ENCODE data around the gene CAMKK1.
A peak's percentile ranks its signal among the peaks of the same experiment; 100 is the strongest.

The CAMKK1 gene

DNA sequence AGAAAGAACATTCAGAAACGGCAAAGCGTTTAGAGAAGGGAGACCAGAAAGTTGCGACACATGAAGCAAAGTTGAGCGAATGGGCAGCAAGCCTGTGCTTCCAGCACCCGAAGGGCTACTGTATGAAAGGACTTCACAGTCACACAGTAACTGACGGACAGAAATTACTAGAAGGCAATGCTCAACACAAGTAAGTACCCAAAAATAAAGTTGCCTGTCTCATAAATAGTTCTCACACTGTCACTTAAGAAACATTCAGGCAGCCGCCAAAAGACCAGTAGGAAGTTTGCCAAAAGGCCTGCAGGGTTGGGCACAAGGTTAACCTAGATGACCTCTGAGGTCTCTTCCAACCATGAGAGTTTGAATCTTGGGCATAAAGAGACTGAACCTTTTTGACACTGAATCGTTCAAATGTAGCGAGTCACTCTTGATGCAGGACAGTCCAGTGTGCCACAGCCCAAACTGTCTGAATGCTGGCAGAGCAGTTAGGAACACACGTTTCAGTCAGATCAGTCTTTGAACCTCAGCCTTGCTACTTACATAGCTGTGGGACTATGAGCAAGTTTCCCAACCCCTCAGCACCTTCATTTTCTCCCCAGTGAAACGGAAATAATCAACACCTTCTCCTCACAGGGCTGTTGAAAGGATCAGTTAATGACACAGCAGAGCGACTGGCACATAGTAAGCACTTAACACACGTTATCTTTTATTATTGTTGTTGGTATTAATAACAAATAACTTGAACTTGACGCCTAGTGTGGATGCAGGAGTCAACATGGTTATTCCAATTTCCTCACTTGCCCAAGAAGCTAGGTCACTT lies 57.2 kb downstream of the CAMKK1 start:
- H3K4me3 ChIP-seq (replicated peaks; ENCODE audit: low read depth, low read length): no peak overlapping the region
- no peaks in the 10 kb centered on the region for H3K27me3 ChIP-seq (replicated peaks; ENCODE audit: control insufficient read depth, insufficient read depth, low read length)
- peaks cover 17% of the 10 kb centered on the region for H3K36me3 ChIP-seq (ENCODE audit: control insufficient read depth, insufficient read depth, low read length)
- TF ChIP-seq, protein P1, sequence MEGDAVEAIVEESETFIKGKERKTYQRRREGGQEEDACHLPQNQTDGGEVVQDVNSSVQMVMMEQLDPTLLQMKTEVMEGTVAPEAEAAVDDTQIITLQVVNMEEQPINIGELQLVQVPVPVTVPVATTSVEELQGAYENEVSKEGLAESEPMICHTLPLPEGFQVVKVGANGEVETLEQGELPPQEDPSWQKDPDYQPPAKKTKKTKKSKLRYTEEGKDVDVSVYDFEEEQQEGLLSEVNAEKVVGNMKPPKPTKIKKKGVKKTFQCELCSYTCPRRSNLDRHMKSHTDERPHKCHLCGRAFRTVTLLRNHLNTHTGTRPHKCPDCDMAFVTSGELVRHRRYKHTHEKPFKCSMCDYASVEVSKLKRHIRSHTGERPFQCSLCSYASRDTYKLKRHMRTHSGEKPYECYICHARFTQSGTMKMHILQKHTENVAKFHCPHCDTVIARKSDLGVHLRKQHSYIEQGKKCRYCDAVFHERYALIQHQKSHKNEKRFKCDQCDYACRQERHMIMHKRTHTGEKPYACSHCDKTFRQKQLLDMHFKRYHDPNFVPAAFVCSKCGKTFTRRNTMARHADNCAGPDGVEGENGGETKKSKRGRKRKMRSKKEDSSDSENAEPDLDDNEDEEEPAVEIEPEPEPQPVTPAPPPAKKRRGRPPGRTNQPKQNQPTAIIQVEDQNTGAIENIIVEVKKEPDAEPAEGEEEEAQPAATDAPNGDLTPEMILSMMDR (IDR thresholded peaks at IDR 0.05; ENCODE audit: insufficient read depth, low read length, poor library complexity, severe bottlenecking): no peak
- DNase-seq (ENCODE audit: extremely low read depth, insufficient read length): no peak

DNA sequence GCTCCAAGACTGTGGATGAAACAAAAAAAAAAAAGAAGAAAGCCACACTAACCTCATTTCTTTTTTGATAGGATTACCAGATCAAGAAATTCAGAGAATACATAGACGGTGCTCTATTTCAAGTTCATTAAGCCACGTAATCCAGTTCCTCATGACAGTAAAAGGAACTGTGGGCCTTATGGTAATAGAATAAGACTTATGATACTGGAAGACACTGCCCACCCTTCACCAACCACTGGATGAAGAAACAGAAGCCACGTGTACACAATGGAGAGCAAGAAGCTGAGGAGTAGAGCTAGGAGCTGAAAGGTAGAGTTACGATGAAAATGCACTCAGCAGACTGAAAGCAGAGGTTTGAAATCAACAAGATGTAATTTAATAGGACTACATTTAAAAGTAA lies 58.0 kb downstream of the CAMKK1 start:
- H3K4me3 ChIP-seq (replicated peaks; ENCODE audit: low read depth, low read length): no peak overlapping the region
- TF ChIP-seq, protein P1 (IDR thresholded peaks at IDR 0.05; ENCODE audit: insufficient read depth, low read length, poor library complexity, severe bottlenecking): no peak
- no peaks in the 10 kb centered on the region for H3K27me3 ChIP-seq (replicated peaks; ENCODE audit: control insufficient read depth, insufficient read depth, low read length)
- no peak for DNase-seq (ENCODE audit: extremely low read depth, insufficient read length)
- H3K36me3 ChIP-seq (ENCODE audit: control insufficient read depth, insufficient read depth, low read length): peaks cover 15% of the 10 kb centered on the region

DNA sequence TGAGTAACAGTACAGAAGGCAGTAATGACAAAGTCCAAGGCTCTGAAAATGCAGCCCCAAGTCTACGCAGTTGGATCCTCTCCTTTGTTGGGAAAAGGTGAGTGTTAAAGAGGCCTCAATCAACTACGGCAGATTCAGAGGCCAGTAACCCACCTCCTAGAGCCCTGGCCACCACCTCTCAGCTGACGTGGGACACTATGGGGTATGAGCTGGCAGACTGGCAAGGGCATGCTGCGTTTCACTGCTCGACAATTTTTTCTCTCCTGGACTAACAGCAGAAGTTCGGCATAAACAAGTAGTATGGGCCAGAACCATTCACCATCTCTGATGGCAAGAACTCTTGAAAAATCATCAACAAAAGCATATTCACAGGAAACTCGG lies 64.0 kb downstream of the CAMKK1 start:
- no peaks in the 10 kb centered on the region for H3K27me3 ChIP-seq (replicated peaks; ENCODE audit: control insufficient read depth, insufficient read depth, low read length)
- no peak overlapping the region for H3K4me3 ChIP-seq (replicated peaks; ENCODE audit: low read depth, low read length)
- H3K36me3 ChIP-seq (ENCODE audit: control insufficient read depth, insufficient read depth, low read length): peaks cover 4% of the 10 kb centered on the region
- no peak for DNase-seq (ENCODE audit: extremely low read depth, insufficient read length)
- TF ChIP-seq, protein P1 (IDR thresholded peaks at IDR 0.05; ENCODE audit: insufficient read depth, low read length, poor library complexity, severe bottlenecking): no peak

DNA sequence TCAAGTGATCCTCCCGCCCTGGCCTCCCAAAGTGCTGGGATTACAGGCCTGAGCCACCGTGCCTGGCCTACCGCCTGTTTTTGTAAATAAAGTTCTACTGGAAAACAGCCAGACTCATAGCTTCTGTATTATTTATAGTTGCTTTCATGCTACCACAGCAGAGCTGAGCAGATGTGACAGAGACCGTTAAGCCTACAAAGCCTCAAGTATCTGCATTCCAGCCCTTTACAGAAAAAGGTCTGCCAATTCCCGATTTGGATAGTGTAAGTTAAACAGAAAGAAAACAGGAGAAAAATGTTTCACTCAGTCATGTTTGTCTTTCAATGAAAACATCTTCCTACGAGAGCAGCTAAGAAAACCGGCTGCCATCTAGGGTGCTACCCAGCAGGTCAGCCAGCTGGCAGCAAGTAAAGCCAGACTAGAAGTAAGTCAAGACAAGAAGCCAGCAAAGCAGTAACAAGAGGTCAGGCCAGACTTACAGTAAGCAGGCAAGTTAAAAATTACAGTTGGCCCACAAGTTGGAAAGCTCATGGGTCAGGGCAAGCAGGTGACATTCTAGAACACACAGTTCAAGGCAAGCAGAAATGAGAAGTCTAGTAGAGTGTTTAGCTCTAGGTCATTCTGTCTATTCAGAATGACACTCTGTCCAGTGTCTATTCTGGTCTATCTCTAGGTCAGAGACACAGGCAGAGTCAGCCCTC lies 64.6 kb downstream of the CAMKK1 start:
- TF ChIP-seq, protein P1 (IDR thresholded peaks at IDR 0.05; ENCODE audit: insufficient read depth, low read length, poor library complexity, severe bottlenecking): no peak
- peaks cover 4% of the 10 kb centered on the region for H3K36me3 ChIP-seq (ENCODE audit: control insufficient read depth, insufficient read depth, low read length)
- no peak overlapping the region for H3K4me3 ChIP-seq (replicated peaks; ENCODE audit: low read depth, low read length)
- H3K27me3 ChIP-seq (replicated peaks; ENCODE audit: control insufficient read depth, insufficient read depth, low read length): no peaks in the 10 kb centered on the region
- DNase-seq (ENCODE audit: extremely low read depth, insufficient read length): no peak

DNA sequence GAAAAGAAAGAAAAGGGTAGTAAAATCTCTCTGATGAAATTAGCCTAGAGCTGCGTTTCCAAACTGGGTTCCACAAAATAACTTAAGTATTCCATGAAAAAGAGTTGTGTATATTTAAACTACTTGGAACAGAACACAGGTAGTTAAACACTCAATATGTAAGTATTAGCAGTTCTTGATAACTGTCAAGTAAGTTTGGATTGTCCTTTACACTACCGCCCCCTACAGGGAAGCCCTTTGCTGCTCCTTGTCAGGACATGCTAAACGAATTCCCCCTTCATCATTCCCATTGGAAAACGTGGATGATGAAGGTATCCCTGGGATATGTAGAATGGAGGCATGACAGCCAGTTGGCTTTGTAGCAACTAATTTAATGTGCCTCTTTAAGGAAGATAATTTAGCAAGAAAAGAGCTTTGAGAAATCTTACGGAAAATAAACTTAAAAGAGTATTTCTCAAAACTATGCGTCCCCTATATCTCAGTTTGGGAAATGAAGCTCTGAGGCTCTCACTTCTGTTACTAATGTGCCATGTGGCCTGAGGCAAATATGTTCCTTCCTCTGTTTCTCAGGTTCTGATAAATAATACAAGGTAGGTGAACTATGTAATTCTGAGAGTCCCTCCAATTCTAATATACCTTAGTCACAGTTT lies 65.6 kb downstream of the CAMKK1 start:
- H3K36me3 ChIP-seq (ENCODE audit: control insufficient read depth, insufficient read depth, low read length): peaks cover 4% of the 10 kb centered on the region
- no peak overlapping the region for H3K4me3 ChIP-seq (replicated peaks; ENCODE audit: low read depth, low read length)
- TF ChIP-seq, protein P1 (IDR thresholded peaks at IDR 0.05; ENCODE audit: insufficient read depth, low read length, poor library complexity, severe bottlenecking): peak; percentile 82
- DNase-seq (ENCODE audit: extremely low read depth, insufficient read length): no peak
- H3K27me3 ChIP-seq (replicated peaks; ENCODE audit: control insufficient read depth, insufficient read depth, low read length): no peaks in the 10 kb centered on the region
